ENCODE measurements around the gene RGS1. TPM values are rescaled to one million over a fixed set of nuclear protein-coding genes. Genes with fewer than 3 reads are reported as not detected.

RGS1 gene
- total RNA-seq, 4 donors from 2014 or later = 5.6 to 18.0 (median 12.8) TPM

- H3K36me3 ChIP-seq = no peaks in the 10 kb centered on the region
- no peaks in the 10 kb centered on the region for H3K9me3 ChIP-seq
- TF ChIP-seq POLR2AphosphoS5 (IDR thresholded peaks at IDR 0.05) (no peak), CTCF (IDR thresholded peaks at IDR 0.05) (no peak), EP300 (IDR thresholded peaks at IDR 0.05) (no peak), POLR2A (IDR thresholded peaks at IDR 0.05) (no peak)
- H3K27ac ChIP-seq = no peak overlapping the region
- WGBS, 2 donors (ENCODE audit: low coverage in 1 of 2) = 74 to 76% methylated on average over 3 of the region's 3 CpGs
- no peak for ATAC-seq
- H3K4me1 ChIP-seq = peaks cover 0 to 27% (median 0%) of the 10 kb centered on the region in 3 donors
- H3K4me3 ChIP-seq = no peak overlapping the region
- H3K27me3 ChIP-seq = no peaks in the 10 kb centered on the region
Observed at GRCh38 chr1:192603218-192603787, 27.7 kb downstream of the RGS1 start.

GRCh38 chr1:192604979-192605620 is 29.5 kb downstream of the RGS1 start:
- 54 to 80% methylated on average over 1 to 3 of the region's 3 CpGs for WGBS, 2 donors (ENCODE audit: low coverage in 1 of 2)
- Histone ChIP-seq H3K9me3 (no peaks in the 10 kb centered on the region), H3K27me3 (no peaks in the 10 kb centered on the region), H3K27ac (no peak overlapping the region), H3K4me1 (peaks cover 0 to 39% (median 0%) of the 10 kb centered on the region in 3 donors), H3K36me3 (no peaks in the 10 kb centered on the region), H3K4me3 (no peak overlapping the region)
- ATAC-seq = no peak
- TF ChIP-seq POLR2A (IDR thresholded peaks at IDR 0.05) (no peak), POLR2AphosphoS5 (IDR thresholded peaks at IDR 0.05) (no peak), CTCF (IDR thresholded peaks at IDR 0.05) (no peak), EP300 (IDR thresholded peaks at IDR 0.05) (no peak)

- Histone ChIP-seq H3K4me3 (no peak overlapping the region), H3K27ac (peak overlapping the region in 1 of 4 donors; percentile 27), H3K4me1 (peaks cover 0 to 27% (median 0%) of the 10 kb centered on the region in 3 donors), H3K27me3 (no peaks in the 10 kb centered on the region), H3K36me3 (no peaks in the 10 kb centered on the region), H3K9me3 (no peaks in the 10 kb centered on the region)
- ATAC-seq = no peak
- TF ChIP-seq EP300 (IDR thresholded peaks at IDR 0.05) (no peak), POLR2A (IDR thresholded peaks at IDR 0.05) (no peak), POLR2AphosphoS5 (IDR thresholded peaks at IDR 0.05) (no peak), CTCF (IDR thresholded peaks at IDR 0.05) (no peak)
- 64 to 94% methylated on average over 2 of the region's 2 CpGs for WGBS, 2 donors (ENCODE audit: low coverage in 1 of 2)
Observed at GRCh38 chr1:192608671-192609070, 33.1 kb downstream of the RGS1 start.

GRCh38 chr1:192609110-192610079 is 33.8 kb downstream of the RGS1 start:
- Histone ChIP-seq H3K27ac (peak overlapping the region in 2 of 4 donors; percentile 16 to 25), H3K9me3 (no peaks in the 10 kb centered on the region), H3K4me1 (peaks cover 0 to 27% (median 0%) of the 10 kb centered on the region in 3 donors), H3K36me3 (no peaks in the 10 kb centered on the region), H3K27me3 (no peaks in the 10 kb centered on the region), H3K4me3 (no peak overlapping the region)
- WGBS, 2 donors (ENCODE audit: low coverage in 1 of 2) = 69 to 71% methylated on average over 11 to 12 of the region's 12 CpGs
- TF ChIP-seq POLR2AphosphoS5 (IDR thresholded peaks at IDR 0.05) (no peak), EP300 (IDR thresholded peaks at IDR 0.05) (no peak), CTCF (IDR thresholded peaks at IDR 0.05) (no peak), POLR2A (IDR thresholded peaks at IDR 0.05) (no peak)
- ATAC-seq = peak; percentile 78

Measured in gastroesophageal sphincter (tissue), 4 donors.